COLO668 (cell line): ENCODE measurements around the gene CCDC182.
A peak's percentile ranks its signal among the peaks of the same experiment; 100 is the strongest.

ENCODE experiments used
- DNase-seq: peaks from one replicate; lab custom pipeline; 2025; ENCODE audit not compliant: unreplicated experiment; lab: John Stamatoyannopoulos, UW

CCDC182 gene

GRCh38 chr17:57730026-57730701 lies 14.9 kb downstream of the CCDC182 start:
- no peak for DNase-seq

DNA sequence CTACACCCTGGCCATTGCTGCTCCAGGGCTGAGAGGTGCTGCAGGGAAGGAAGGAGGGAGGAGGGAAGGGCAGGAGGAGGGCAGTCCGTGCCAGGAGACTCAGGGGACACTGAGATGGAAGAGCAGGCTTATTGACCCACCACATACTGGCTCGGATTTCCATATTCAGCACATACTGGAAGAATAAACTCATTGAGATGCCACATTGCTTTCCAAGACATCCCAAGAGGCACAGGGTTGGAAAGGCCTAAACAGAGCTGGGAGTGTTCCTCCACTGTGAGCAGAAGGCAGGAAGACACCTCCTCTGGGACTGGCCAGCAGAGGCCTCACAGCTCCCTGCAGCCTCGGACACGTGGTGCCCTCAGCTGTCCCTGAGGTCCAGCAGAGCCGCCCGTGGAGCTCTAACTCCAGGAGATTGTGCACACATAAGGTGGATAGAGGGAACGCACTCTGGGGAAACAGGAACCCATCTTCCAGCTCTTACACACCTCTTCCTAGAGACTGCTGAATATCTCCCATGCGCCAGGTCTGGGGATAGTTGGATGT lies 17.4 kb downstream of the CCDC182 start:
- no peak for DNase-seq

DNA sequence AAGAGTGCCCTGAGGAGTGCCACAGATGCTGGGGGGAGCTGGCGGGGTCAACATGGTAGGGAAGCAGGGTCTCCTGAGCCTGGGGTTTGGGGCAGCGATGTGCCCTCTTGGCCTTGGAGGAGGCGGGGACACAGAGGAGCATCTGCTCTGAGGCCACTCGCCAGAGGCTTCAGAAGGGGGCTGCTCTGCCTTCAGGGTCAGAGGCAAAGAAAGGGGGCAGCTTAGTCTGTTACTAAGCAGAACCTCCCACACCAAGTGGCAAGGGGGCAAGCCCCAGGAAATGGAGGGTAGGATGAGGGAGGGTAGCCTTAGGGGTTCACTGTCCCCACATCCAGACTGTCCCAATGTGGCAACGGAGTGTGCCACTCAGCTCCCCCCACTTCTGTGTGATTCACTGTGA lies 18.3 kb downstream of the CCDC182 start:
- DNase-seq = no peak

- DNase-seq = no peak
Measured at GRCh38 chr17:57726213-57726790, 18.8 kb downstream of the CCDC182 start.

DNA sequence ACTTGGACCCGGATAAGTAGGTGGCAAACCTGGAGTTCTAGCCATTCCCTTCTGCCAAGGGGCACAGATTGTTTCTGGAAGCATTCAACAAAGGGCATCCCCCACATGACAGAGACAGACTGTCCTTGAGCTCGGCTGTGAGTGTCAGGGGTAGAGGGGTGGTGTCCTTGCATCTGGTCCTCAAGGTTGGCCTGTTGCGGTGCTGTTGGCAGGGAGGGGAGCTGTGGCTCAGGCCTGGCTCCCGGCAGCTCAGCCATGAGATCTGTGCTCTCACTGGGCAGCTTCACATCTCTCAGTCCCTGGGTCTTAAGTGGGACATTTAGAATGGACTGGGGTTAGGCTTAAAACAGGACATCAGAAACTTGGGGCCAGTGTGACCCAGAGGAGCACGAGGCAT lies 20.4 kb downstream of the CCDC182 start:
- no peak for DNase-seq

GRCh38 chr17:57724026-57724728 lies 20.9 kb downstream of the CCDC182 start:
- no peak for DNase-seq

DNA sequence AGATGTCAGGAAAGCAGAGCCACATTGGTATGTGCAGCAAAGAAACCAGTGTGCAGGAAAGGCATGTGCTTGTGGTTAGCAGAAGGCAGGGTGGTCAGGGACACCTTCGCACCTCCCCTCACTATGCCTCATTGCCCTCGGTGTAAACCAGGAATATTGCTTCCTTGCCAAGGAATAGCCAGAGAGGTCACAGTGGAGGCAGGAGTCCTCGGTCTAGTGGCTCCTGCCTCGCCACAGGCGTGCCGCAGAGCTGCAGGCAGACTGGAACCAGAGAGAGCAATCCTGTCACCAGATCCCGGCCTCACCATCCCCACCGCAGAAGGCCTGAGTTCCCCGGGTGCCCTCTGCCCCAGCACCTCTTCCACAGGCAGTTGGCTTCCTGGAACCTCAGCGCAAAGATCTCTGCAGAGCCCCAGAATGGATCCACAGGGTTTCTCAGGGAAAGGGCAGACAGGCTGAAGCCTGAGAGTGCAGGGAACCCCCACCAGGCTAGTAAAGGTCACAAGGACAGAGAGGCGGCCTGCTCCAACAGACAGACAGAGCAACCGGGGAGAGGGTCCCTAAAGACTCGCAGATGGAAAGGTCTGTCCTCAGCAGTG lies 21.6 kb downstream of the CCDC182 start:
- no peak for DNase-seq

- no peak for DNase-seq
Measured at GRCh38 chr17:57722704-57723043, 22.4 kb downstream of the CCDC182 start.

GRCh38 chr17:57721967-57722703 lies 23.0 kb downstream of the CCDC182 start:
- no peak for DNase-seq

- no peak for DNase-seq
Measured at GRCh38 chr17:57720386-57721035, 24.6 kb downstream of the CCDC182 start.

- no peak for DNase-seq
Measured at GRCh38 chr17:57718878-57719277, 26.2 kb downstream of the CCDC182 start.

- no peak for DNase-seq
Measured at GRCh38 chr17:57715981-57716380, 29.1 kb downstream of the CCDC182 start.

DNA sequence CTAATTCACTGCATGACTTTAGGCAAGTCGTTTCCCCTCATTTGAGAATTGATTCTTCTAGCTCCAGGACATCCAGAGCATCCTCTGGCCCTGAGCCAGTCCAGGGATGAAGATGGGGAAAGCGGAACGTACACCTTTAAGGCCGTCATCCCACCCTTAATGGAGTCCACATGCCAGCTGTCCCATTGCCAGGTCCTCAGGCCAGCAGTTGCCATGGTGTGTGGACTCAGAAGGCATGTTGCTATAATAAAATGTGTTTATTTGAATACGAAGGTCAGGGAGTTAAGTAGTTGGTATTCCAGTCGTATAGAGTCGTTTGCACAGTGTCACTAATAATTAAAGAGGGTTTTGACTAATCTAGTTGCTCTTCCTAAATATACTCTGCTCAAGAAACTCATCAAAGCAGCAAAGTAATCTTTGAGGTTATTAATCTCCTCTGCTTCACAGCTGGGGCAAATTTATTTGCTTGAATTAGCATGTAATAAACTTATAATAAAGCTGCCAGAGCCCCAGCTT lies 30.4 kb downstream of the CCDC182 start:
- DNase-seq = no peak

GRCh38 chr17:57713140-57713539 lies 32.0 kb downstream of the CCDC182 start:
- DNase-seq = no peak

GRCh38 chr17:57708410-57708809 lies 36.7 kb downstream of the CCDC182 start:
- no peak for DNase-seq

DNA sequence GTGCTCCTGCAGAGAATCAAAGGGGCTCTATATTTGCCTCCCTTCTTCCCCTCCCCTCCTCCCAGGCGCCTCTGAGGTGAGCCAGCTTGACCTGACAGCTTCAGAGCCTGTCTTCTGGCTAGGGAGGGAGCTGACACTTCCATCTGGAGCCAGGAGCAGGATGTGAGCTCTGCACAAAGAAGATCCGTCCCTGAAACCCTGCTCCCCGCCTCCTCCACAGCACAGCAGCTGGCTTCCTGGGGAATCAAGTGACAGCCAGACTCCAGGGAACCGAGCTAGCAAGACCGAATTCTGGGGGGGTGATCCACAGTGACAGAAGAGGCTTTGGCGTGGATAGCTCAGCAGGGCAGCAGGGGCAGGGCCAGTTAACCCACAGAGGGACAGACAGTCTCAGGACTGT lies 37.2 kb downstream of the CCDC182 start:
- peak; percentile 32 for DNase-seq

GRCh38 chr17:57706761-57707160 lies 38.3 kb downstream of the CCDC182 start:
- peak; percentile 36 for DNase-seq

GRCh38 chr17:57705921-57706695 lies 39.0 kb downstream of the CCDC182 start:
- no peak for DNase-seq

DNA sequence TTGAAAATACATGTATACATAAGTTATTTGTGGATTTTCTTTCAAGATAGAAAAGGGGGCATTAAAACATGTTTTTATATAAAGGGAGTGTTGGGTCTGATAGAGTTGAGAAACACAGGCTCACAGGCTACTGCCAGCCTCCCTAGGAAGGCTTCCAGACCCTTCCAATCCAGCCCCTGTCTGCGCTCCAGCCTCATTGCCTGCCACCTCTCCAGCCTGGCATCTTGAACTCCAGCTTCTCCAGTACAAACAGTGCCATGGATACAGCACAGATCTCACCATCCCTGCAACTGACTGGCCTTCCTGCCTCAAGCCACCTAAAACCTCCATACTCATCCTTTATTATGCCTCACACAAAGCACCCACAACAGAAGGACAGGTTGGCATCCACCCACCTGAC lies 40.7 kb downstream of the CCDC182 start:
- DNase-seq = no peak

DNA sequence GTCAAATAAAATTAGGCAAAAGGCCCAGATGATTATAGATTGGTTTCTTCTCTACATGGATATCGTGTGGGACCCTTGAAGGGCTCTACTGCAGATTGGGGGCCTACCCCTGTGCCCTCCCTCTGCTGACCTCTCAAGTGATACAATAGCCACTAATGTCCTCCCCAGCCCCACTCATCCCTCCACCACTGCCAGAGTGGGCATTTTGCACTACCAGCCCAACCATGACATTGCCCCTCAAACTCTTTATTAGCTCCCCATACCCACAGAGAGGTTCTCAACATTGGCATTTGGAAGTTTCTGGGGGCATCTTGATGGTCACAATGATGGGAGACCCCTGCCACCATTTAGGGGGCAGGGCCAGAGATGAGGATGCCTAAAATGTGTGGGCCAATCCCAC lies 41.8 kb downstream of the CCDC182 start:
- no peak for DNase-seq
